ENCODE data around the gene YIPF2.

The YIPF2 gene

DNA sequence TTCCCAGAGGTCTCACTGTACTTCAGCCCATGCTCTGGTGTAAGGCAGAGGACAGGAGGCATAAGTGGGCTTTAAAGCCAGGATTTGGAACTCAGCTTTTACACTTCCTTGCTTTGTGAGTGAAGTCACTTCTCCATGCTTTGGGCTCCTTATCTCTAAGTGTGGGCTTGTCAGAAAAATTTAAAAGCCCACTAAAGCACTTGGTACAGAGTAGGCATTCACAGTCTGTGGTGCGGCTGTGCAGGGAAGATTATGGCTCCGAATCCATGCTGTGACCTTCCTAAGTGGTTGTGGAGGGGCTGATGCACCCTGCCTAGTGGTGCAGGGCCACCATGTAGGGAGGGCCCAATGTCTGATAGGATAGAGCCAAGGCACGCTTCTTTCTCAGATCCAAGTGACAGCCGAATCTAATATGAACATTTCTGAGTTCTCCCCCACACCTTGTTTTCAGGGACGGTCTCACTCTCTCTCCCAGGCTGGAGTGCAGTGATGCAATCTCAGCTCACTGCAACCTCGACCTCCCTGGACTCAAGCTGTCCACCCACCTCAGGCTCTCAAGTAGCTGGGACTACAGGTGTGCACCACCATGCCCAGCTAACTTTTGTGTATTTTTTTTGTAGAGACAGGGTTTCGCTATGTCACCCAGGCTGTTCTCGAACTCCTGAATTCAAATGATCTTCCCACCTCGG is 7.1 kb upstream of the YIPF2 start:
- peaks cover 0 to 10% of the 10 kb centered on the region in 2 donors for H3K36me3 ChIP-seq (ENCODE audit: control insufficient read depth in 1 of 2, insufficient read depth in 2 of 2, low read length in 2 of 2)
- H3K4me3 ChIP-seq (ENCODE audit: low read depth in 1 of 2, low read length in 2 of 2): no peak overlapping the region
- no peak overlapping the region for H3K27ac ChIP-seq (ENCODE audit: low read length)
- no peaks in the 10 kb centered on the region for H3K4me1 ChIP-seq (ENCODE audit: control insufficient read depth in 1 of 2, insufficient read depth in 2 of 2, low read length in 2 of 2)
- no peaks in the 10 kb centered on the region for H3K9me3 ChIP-seq (ENCODE audit: control insufficient read depth in 1 of 2, low read length in 2 of 2)
- no peaks in the 10 kb centered on the region for H3K27me3 ChIP-seq (ENCODE audit: low read depth, low read length)

DNA sequence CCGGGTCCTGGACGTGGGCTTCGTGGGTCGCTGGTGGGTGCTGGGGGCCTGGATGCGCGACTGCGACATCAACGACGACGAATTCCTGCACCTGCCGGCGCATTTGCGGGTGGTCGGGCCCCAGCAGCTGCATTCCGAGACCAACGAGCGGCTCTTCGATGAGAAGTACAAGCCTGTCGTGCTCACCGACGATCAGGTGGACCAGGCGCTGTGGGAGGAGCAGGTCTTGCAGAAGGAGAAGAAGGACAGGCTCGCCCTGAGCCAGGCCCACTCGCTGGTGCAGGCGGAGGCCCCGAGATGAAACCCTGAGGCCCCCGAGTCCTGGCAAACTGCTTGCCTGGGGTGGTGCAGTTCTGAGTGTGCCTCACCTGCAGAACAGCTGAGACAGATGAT is 959 bp upstream of the YIPF2 start:
- Histone ChIP-seq H3K4me3 (ENCODE audit: low read depth in 1 of 2, low read length in 2 of 2) (peak overlapping the region; percentile 63 to 99), H3K27me3 (ENCODE audit: low read depth, low read length) (no peaks in the 10 kb centered on the region), H3K9me3 (ENCODE audit: control insufficient read depth in 1 of 2, low read length in 2 of 2) (no peaks in the 10 kb centered on the region), H3K27ac (ENCODE audit: low read length) (no peak overlapping the region), H3K36me3 (ENCODE audit: control insufficient read depth in 1 of 2, insufficient read depth in 2 of 2, low read length in 2 of 2) (peaks cover 0 to 10% of the 10 kb centered on the region in 2 donors), H3K4me1 (ENCODE audit: control insufficient read depth in 1 of 2, insufficient read depth in 2 of 2, low read length in 2 of 2) (peaks cover 5 to 24% of the 10 kb centered on the region in 2 donors)

DNA sequence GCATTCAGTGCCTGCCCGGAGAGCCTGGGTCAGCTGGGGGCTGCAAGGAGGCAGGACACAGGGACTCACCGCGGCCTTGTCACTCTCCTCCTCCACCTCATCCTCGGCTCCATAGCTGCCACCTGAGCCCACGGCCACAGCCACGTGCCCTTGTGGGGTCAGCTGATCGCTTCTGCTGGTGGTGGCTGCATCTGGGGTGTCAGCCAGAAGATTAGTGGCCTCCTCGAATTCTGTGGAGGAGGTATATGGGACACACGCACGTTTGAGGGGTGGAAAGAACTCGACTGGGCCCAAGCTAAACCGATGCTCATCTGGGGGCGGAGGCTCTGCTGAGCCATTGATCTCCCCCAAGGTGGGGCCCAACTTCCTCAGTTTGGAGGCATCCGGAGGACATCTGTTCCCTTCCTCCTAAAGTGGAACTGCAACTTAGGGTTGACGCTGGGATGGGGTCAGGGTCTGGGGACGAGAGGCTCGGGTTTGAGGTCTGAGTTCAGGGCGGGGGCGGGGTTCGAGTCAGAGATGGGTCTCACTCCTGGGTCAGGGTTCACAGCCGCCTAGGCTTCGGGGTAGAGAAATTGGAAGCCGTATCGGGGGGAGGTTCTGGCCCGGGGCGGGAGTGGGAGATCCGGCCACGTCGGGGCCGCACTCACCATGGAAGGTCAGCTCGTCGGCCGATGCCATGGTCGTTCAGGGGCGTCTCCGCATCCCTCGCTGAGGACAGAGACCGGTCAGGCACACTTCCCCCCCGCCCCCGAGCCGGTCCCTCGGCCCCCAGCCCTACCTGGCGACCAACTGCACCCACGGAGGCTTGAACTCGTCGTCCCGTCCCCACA is 493 bp downstream of the YIPF2 start:
- peak overlapping the region; percentile 70 to 99 for H3K4me3 ChIP-seq (ENCODE audit: low read depth in 1 of 2, low read length in 2 of 2)
- H3K27me3 ChIP-seq (ENCODE audit: low read depth, low read length): no peaks in the 10 kb centered on the region
- H3K27ac ChIP-seq (ENCODE audit: low read length): peak overlapping the region; percentile 45
- H3K4me1 ChIP-seq (ENCODE audit: control insufficient read depth in 1 of 2, insufficient read depth in 2 of 2, low read length in 2 of 2): peaks cover 5 to 24% of the 10 kb centered on the region in 2 donors
- no peaks in the 10 kb centered on the region for H3K9me3 ChIP-seq (ENCODE audit: control insufficient read depth in 1 of 2, low read length in 2 of 2)
- H3K36me3 ChIP-seq (ENCODE audit: control insufficient read depth in 1 of 2, insufficient read depth in 2 of 2, low read length in 2 of 2): peaks cover 0 to 19% of the 10 kb centered on the region in 2 donors

DNA sequence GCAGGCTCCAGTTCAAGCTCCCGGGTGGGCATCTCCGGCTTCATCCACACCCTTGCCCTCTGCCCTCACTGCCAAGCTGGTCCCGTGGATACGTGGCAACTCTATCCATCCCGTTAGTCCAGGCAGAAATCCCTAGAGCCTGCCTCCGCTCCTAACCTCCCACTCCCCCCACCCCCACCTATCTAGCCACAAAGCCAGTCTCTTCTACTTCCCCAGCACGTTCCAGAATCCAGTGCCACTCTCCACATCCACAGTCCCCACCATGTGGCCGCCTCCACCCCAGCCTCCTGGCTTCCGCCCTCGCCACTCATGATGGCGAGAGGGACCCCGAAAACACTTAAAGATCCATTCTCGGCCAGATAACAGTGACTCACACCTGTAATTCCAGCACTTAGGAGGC is 3.8 kb downstream of the YIPF2 start:
- peaks cover 3 to 46% of the 10 kb centered on the region in 2 donors for H3K36me3 ChIP-seq (ENCODE audit: control insufficient read depth in 1 of 2, insufficient read depth in 2 of 2, low read length in 2 of 2)
- H3K27ac ChIP-seq (ENCODE audit: low read length): no peak overlapping the region
- no peaks in the 10 kb centered on the region for H3K9me3 ChIP-seq (ENCODE audit: control insufficient read depth in 1 of 2, low read length in 2 of 2)

DNA sequence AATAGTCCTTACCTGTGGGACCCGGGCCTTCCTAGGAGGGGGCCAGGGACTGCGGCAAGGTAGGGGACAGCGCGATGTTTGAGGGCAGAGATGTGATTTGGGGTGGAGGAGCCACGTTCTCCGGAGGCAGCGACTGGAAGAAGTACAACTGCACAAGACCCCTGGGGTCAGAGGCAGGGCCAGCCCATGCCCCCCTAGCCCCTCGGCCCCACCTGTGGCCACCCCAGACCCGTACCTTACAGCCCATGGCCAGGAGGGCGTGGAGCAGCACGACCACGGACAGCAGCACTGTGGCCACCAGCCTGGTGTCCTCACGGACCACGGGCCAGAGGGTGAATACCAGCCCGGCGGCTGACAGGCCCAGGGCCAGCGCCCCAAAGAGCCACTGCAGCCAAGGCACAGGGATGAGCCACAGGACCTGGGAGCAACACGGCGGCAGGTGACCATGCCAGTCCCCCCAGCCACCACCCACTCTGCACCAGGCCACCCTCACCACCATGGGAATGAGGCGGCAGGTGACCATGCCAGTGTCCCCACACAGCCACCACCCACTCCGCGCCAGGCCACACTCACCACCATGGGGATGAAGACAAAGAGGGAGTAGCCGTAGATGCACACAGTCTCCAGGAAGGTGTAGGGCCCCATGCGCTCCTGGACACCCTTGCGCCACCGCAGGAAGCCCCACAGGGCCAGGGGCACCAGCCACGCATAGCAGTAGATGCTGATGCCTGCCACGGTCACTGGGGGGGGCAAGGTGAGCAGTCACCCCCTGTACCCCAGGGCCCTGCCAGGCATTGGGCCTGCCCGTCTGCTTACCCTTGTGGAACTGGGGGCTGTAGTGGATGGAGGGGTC is 5.0 kb downstream of the YIPF2 start:
- Histone ChIP-seq H3K36me3 (ENCODE audit: control insufficient read depth in 1 of 2, insufficient read depth in 2 of 2, low read length in 2 of 2) (peaks cover 13 to 56% of the 10 kb centered on the region in 2 donors), H3K27me3 (ENCODE audit: low read depth, low read length) (no peaks in the 10 kb centered on the region), H3K4me3 (ENCODE audit: low read depth in 1 of 2, low read length in 2 of 2) (no peak overlapping the region), H3K4me1 (ENCODE audit: control insufficient read depth in 1 of 2, insufficient read depth in 2 of 2, low read length in 2 of 2) (peaks cover 0 to 10% of the 10 kb centered on the region in 2 donors), H3K9me3 (ENCODE audit: control insufficient read depth in 1 of 2, low read length in 2 of 2) (no peaks in the 10 kb centered on the region), H3K27ac (ENCODE audit: low read length) (no peak overlapping the region)

More for the DNA sequence above, 3.8 kb downstream of the YIPF2 start:
- Histone ChIP-seq H3K4me1 (ENCODE audit: control insufficient read depth in 1 of 2, insufficient read depth in 2 of 2, low read length in 2 of 2) (peaks cover 2 to 16% of the 10 kb centered on the region in 2 donors), H3K27me3 (ENCODE audit: low read depth, low read length) (no peaks in the 10 kb centered on the region), H3K4me3 (ENCODE audit: low read depth in 1 of 2, low read length in 2 of 2) (no peak overlapping the region)

DNA sequence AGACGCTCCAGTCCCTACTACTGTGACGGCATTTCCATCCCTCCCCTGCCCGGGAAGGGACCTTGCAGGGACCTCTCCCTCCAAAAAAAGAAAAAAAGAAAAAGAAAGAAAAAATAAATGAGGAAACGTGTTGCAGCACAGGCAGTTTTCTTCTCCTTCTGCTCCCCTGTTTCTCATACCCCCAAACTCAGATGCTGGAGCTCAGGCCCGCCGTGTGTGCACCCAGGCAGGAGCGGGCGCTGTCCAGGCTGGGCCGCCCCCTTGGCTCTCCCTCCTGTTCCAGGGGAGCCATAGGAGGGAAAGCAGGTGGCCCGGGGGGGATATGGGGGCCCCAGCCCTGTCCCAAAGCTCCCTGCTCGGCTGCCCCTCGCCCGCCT is 5.8 kb downstream of the YIPF2 start:
- Histone ChIP-seq H3K27ac (ENCODE audit: low read length) (no peak overlapping the region), H3K4me1 (ENCODE audit: control insufficient read depth in 1 of 2, insufficient read depth in 2 of 2, low read length in 2 of 2) (peaks cover 0 to 5% of the 10 kb centered on the region in 2 donors), H3K9me3 (ENCODE audit: control insufficient read depth in 1 of 2, low read length in 2 of 2) (no peaks in the 10 kb centered on the region), H3K4me3 (ENCODE audit: low read depth in 1 of 2, low read length in 2 of 2) (no peak overlapping the region), H3K36me3 (ENCODE audit: control insufficient read depth in 1 of 2, insufficient read depth in 2 of 2, low read length in 2 of 2) (peaks cover 16 to 61% of the 10 kb centered on the region in 2 donors), H3K27me3 (ENCODE audit: low read depth, low read length) (no peaks in the 10 kb centered on the region)

DNA sequence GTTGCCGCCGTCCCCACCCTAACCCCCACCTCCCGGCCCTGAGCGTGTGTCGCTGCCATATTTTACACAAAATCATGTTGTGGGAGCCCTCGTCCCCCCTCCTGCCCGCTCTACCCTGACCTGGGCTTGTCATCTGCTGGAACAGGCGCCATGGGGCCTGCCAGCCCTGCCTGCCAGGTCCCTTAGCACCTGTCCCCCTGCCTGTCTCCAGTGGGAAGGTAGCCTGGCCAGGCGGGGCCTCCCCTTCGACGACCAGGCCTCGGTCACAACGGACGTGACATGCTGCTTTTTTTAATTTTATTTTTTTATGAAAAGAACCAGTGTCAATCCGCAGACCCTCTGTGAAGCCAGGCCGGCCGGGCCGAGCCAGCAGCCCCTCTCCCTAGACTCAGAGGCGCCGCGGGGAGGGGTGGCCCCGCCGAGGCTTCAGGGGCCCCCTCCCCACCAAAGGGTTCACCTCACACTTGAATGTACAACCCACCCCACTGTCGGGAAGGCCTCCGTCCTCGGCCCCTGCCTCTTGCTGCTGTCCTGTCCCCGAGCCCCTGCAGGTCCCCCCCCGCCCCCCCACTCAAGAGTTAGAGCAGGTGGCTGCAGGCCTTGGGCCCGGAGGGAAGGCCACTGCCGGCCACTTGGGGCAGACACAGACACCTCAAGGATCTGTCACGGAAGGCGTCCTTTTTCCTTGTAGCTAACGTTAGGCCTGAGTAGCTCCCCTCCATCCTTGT is 6.4 kb downstream of the YIPF2 start:
- Histone ChIP-seq H3K27me3 (ENCODE audit: low read depth, low read length) (no peaks in the 10 kb centered on the region), H3K4me1 (ENCODE audit: control insufficient read depth in 1 of 2, insufficient read depth in 2 of 2, low read length in 2 of 2) (no peaks in the 10 kb centered on the region), H3K4me3 (ENCODE audit: low read depth in 1 of 2, low read length in 2 of 2) (no peak overlapping the region), H3K27ac (ENCODE audit: low read length) (no peak overlapping the region), H3K36me3 (ENCODE audit: control insufficient read depth in 1 of 2, insufficient read depth in 2 of 2, low read length in 2 of 2) (peaks cover 16 to 61% of the 10 kb centered on the region in 2 donors), H3K9me3 (ENCODE audit: control insufficient read depth in 1 of 2, low read length in 2 of 2) (no peaks in the 10 kb centered on the region)

DNA sequence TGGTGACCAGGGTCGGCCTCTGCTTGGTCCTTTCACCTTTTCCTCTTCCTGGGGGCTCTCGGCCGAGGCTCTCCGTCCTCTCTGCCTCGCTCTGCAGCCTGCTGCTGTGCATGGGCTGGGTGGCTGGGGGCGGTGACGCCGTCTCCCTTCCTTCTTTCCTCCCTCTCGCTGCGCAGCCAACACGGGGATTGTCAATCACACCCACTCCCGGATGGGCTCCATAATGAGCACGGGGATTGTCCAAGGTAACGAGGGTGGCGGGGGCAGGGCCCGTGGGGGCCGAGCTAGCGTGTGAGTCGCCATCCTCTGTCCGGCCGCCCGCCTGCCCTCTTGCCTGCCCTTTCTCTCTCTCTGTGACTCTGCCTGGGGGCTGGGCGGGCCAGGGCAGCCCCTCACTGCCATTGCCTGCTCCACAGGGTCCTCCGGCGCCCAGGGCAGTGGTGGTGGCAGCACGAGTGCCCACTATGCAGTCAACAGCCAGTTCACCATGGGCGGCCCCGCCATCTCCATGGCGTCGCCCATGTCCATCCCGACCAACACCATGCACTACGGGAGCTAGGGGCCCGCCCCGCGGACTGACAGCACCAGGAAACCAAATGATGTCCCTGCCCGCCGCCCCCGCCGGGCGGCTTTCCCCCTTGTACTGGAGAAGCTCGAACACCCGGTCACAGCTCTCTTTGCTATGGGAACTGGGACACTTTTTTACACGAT is 7.1 kb downstream of the YIPF2 start:
- Histone ChIP-seq H3K27ac (ENCODE audit: low read length) (no peak overlapping the region), H3K9me3 (ENCODE audit: control insufficient read depth in 1 of 2, low read length in 2 of 2) (no peaks in the 10 kb centered on the region), H3K4me3 (ENCODE audit: low read depth in 1 of 2, low read length in 2 of 2) (no peak overlapping the region), H3K36me3 (ENCODE audit: control insufficient read depth in 1 of 2, insufficient read depth in 2 of 2, low read length in 2 of 2) (peaks cover 20 to 66% of the 10 kb centered on the region in 2 donors), H3K27me3 (ENCODE audit: low read depth, low read length) (no peaks in the 10 kb centered on the region), H3K4me1 (ENCODE audit: control insufficient read depth in 1 of 2, insufficient read depth in 2 of 2, low read length in 2 of 2) (no peaks in the 10 kb centered on the region)

DNA sequence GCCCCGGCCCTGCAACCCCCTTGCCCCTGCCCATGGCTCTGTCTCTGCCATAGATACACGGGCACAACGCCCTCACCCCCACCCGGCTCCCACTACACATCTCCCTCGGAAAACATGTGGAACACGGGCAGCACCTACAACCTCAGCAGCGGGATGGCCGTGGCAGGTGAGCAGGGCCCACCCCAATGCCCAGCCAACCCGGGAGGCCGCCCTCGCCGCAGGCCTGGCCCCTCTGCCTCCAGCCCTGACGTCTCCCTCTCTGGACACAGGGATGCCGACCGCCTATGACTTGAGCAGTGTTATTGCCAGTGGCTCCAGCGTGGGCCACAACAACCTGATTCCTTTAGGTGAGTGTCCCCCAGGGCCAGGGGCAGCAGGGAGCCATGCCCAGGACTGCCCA is 7.7 kb downstream of the YIPF2 start:
- H3K36me3 ChIP-seq (ENCODE audit: control insufficient read depth in 1 of 2, insufficient read depth in 2 of 2, low read length in 2 of 2): peaks cover 25 to 71% of the 10 kb centered on the region in 2 donors
- no peaks in the 10 kb centered on the region for H3K4me1 ChIP-seq (ENCODE audit: control insufficient read depth in 1 of 2, insufficient read depth in 2 of 2, low read length in 2 of 2)
- H3K9me3 ChIP-seq (ENCODE audit: control insufficient read depth in 1 of 2, low read length in 2 of 2): no peaks in the 10 kb centered on the region
- H3K27ac ChIP-seq (ENCODE audit: low read length): no peak overlapping the region
- H3K27me3 ChIP-seq (ENCODE audit: low read depth, low read length): no peaks in the 10 kb centered on the region
- H3K4me3 ChIP-seq (ENCODE audit: low read depth in 1 of 2, low read length in 2 of 2): no peak overlapping the region

DNA sequence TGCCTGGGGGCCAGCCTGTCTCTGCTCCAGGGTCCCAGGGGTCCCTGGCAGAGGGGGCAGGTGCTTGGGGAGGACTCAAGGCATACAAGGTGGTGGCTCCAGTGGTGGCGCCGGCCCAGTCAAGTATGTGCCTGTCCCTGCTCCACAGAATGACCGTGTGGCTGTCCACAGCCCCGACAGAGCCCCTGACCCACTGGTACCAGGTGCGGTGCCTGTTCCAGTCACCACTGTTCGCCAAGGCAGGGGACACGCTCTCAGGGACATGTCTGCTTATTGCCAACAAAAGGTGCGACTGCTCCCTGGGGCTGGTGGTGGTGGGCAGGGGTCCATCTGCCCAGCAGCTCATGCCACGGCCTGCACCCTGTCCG is 8.2 kb downstream of the YIPF2 start:
- H3K36me3 ChIP-seq (ENCODE audit: control insufficient read depth in 1 of 2, insufficient read depth in 2 of 2, low read length in 2 of 2): peaks cover 25 to 76% of the 10 kb centered on the region in 2 donors
- no peak overlapping the region for H3K27ac ChIP-seq (ENCODE audit: low read length)
- H3K4me3 ChIP-seq (ENCODE audit: low read depth in 1 of 2, low read length in 2 of 2): no peak overlapping the region
- H3K27me3 ChIP-seq (ENCODE audit: low read depth, low read length): no peaks in the 10 kb centered on the region
- H3K9me3 ChIP-seq (ENCODE audit: control insufficient read depth in 1 of 2, low read length in 2 of 2): no peaks in the 10 kb centered on the region
- H3K4me1 ChIP-seq (ENCODE audit: control insufficient read depth in 1 of 2, insufficient read depth in 2 of 2, low read length in 2 of 2): no peaks in the 10 kb centered on the region
